NB4 (cell line): Measurements from ENCODE around the gene UBE2I.

ENCODE experiments used
- DNase-seq: peaks from one replicate; pipeline ENCODE4 v3.0.0; 2010; ENCODE audit warnings: low read depth
- H3K4me3 ChIP-seq: one replicate; pipeline ENCODE4 v1.5.1; 2011; ENCODE audit warnings: mild to moderate bottlenecking, low read depth, low read length, moderate library complexity
- MYC ChIP-seq: IDR thresholded peaks from 2 replicates; pipeline ENCODE4 v1.6.1; 2011; ENCODE audit warnings: low read depth, low read length
- POLR2A ChIP-seq: IDR thresholded peaks from 2 replicates; pipeline ENCODE4 v1.6.1; 2011; ENCODE audit warnings: mild to moderate bottlenecking; ENCODE audit not compliant: insufficient read length; ENCODE audit errors: extremely low read depth
- TF ChIP-seq, protein P1 (sequence below): IDR thresholded peaks from one replicate; pipeline ENCODE4 v1.5.1; 2012; ENCODE audit warnings: low read depth, low read length
- TF ChIP-seq, protein P2 (sequence below): IDR thresholded peaks from 2 replicates; pipeline ENCODE4 v1.6.1; 2011; ENCODE audit warnings: low read depth, low read length

Gene UBE2I

DNA sequence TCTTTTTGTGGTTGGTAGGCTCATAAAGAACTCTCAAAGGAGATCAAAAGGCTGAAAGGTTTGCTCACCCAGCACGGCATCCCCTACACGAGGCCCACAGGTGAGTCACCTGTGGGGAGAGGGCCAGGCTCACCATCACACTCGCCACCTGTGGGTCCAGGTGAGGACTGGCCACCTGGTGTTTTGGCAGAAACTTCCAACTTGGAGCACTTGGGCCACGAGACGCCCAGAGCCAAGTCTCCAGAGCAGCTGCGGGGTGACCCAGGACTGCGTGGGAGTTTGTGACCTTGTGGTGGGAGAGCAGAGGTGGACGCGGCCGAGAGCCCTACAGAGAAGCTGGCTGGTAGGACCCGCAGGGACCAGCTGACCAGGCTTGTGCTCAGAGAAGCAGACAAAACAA lies 53.4 kb downstream of the UBE2I start:
- DNase-seq = no peak
- TF ChIP-seq MYC (no peak), POLR2A (no peak)
- TF ChIP-seq, protein P1, sequence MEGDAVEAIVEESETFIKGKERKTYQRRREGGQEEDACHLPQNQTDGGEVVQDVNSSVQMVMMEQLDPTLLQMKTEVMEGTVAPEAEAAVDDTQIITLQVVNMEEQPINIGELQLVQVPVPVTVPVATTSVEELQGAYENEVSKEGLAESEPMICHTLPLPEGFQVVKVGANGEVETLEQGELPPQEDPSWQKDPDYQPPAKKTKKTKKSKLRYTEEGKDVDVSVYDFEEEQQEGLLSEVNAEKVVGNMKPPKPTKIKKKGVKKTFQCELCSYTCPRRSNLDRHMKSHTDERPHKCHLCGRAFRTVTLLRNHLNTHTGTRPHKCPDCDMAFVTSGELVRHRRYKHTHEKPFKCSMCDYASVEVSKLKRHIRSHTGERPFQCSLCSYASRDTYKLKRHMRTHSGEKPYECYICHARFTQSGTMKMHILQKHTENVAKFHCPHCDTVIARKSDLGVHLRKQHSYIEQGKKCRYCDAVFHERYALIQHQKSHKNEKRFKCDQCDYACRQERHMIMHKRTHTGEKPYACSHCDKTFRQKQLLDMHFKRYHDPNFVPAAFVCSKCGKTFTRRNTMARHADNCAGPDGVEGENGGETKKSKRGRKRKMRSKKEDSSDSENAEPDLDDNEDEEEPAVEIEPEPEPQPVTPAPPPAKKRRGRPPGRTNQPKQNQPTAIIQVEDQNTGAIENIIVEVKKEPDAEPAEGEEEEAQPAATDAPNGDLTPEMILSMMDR = no peak
- TF ChIP-seq, protein P2, sequence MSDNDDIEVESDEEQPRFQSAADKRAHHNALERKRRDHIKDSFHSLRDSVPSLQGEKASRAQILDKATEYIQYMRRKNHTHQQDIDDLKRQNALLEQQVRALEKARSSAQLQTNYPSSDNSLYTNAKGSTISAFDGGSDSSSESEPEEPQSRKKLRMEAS = no peak
- H3K4me3 ChIP-seq = no peak overlapping the region

GRCh38 chr16:1363501-1364041 lies 54.1 kb downstream of the UBE2I start:
- H3K4me3 ChIP-seq = no peak overlapping the region
- TF ChIP-seq, protein P1 = peak; percentile 62
- TF ChIP-seq MYC = no peak
- DNase-seq = peak; percentile 58

GRCh38 chr16:1364510-1364909 lies 55.1 kb downstream of the UBE2I start:
- TF ChIP-seq POLR2A (no peak), MYC (no peak)
- TF ChIP-seq, protein P1 = no peak
- TF ChIP-seq, protein P2 = no peak
- no peak overlapping the region for H3K4me3 ChIP-seq
- DNase-seq = no peak

DNA sequence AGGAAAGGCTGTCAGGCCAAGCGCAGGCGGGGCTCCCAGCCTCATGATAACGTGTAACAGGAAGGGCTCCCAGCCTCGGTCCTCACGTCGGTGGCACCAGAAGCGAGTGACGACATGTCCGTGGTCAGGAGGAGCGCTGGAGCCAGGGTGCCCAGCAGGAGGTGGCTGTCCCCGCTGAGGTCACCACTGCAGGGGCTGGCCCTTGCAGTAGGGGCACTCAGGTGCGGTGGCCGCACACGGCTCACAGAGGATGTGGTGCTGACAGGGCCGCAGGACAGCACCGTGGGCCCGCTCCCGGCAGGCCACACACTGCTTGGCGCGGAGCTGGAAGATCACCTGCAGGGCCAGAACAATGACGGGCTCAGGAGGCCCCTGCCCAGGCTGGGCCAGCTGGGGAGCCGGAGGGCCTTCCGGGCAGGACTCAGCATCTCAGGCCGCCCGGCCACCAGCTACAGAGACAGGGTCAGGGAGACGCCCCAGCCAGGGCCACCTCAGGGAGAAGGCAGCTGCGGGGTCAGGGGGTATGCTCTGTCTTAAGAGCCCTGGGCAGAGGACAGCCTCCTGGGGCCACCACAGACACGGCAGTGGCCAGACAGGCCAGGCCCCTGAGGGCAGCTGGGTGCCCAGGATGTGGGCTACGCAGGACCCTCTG lies 56.8 kb downstream of the UBE2I start:
- H3K4me3 ChIP-seq = no peak overlapping the region
- DNase-seq = peak; percentile 28
- TF ChIP-seq, protein P2 = no peak
- no peak for TF ChIP-seq MYC
- TF ChIP-seq, protein P1 = no peak
- no peak for TF ChIP-seq POLR2A

DNA sequence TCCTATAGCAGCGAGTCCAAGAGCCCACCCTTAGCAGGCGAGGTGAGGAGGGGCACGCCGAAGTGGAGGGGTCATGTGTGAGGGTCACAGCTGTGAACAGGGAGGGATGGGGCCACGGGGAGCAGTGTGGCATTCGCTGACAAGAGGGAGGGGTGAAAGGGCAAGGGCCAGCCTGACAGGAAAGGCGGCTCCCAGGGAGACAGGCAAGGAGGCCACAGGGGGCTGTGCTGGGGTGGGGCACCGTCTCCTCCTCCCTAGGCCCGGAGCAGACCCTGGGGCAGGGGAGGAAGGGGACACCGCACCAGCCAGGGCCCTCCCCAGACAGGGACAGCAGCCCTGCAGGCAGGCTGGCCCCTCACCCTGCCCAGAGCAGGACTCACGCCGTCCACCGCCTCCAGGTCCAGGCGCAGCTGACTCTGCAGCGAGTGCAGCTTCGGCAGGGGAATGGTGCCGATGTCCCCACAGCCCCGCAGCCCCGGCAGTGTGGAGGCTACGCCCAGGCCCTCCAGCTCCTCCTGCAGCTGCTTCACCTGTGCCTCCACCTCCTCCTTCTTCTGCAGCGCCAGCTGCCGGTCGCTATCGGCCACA lies 57.4 kb downstream of the UBE2I start:
- no peak overlapping the region for H3K4me3 ChIP-seq
- DNase-seq = no peak
- TF ChIP-seq POLR2A (no peak), MYC (no peak)
- TF ChIP-seq, protein P2 = no peak
- TF ChIP-seq, protein P1 = no peak
